GM19193 (cell line): ENCODE data around the gene NENF.

ENCODE experiments used
- POLR2A ChIP-seq: IDR thresholded peaks from 4 replicates; pipeline ENCODE4 v1.6.1; 2011; ENCODE audit not compliant: insufficient read depth, insufficient read length; ENCODE audit errors: extremely low read depth

NENF gene

GRCh38 chr1:212482637-212483441 lies 50.1 kb downstream of the NENF start:
- TF ChIP-seq POLR2A = no peak

DNA sequence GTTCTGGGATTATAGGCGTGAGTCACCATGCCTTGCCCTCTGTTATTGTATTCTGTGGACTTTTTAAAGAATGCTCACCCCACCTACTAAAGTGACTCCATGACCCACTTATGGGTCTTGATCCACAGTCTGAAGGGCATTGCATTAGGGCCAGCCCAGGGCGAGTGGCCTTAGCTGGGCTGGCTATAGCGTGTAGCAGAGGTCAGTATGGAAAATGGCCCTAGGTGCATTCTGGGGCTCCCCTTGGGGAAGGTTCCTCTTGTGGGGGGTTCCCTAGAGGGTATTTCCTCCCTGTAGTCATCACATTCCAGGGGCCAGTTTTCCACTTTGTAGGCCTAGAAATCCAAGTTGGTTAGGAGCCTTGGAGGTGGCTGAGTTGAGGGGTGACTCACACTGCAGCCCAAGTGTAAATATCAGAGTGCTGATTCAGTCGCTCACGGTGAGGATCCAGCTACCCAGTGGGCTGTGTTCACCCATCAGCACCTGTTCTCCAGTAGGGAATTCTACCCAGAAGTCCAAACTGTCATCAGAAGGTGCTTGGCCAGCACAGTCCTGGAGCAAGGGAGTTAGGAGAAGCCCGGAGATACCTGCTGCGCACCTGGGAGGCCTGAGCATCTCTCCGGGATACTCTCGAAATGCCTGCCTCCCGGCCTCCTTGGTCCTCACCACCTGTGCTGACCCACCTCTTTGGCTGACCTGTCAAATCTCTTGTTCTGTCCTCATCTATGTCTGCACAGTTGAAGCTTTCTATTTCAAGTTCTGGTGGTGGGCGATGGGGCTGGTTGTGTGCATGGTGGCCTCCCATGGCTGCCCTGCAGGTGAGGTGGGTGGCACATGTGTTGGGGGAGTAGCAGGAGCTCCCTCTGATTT lies 52.2 kb downstream of the NENF start:
- no peak for TF ChIP-seq POLR2A

GRCh38 chr1:212485571-212485912 lies 52.8 kb downstream of the NENF start:
- no peak for TF ChIP-seq POLR2A

- TF ChIP-seq POLR2A = no peak
Observed at GRCh38 chr1:212485913-212486618, 53.3 kb downstream of the NENF start.

DNA sequence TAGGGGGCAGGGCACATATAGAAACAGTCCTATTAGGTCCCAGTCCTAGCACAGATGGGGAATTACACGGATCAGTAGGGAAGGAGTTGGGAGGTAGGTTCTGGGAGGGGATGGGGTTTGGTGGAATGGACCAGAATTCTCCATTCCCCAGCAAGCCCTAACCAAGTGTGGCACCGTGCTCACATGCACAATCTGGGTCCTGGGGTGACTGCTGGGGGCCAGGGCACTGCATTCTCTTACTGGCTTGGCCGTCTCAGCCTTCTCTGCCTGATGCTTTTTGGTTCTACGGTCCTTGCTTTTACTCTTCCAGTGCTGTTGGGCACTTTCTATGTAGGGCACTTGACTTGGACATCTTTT lies 53.9 kb downstream of the NENF start:
- TF ChIP-seq POLR2A = no peak

GRCh38 chr1:212487286-212487685 lies 54.6 kb downstream of the NENF start:
- TF ChIP-seq POLR2A = no peak

DNA sequence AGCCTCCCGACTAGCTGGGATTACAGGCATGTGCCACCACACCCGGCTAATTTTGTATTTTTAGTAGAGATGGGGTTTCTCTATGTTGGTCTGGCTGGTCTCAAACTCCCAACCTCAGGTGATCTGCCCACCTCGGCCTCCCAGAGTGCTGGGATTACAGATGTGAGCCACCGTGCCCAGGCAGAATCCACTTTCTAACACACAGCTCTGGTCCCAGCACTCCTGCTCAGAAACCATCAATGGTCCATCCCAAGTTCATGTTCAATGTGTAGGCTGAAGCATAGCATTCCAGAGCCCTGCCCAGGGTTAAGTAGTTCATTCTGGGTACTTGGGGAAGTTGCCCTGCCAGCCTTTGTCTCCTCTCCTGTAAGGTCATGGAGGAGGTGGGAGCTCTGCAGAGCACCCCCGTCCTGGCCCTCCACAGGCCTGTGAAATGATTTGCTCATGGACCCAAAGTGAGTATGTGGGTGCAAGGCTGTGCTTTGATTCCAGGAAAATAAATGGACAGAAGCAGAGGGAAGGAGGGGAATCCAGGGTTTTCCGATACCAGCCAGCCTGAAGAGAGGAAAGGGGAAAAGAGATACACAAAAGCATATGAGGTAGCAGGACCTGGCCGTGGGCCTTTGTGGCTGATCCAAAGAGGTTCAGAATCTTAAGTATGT lies 55.2 kb downstream of the NENF start:
- TF ChIP-seq POLR2A = no peak

- TF ChIP-seq POLR2A = no peak
Observed at GRCh38 chr1:212488436-212489283, 55.9 kb downstream of the NENF start.

DNA sequence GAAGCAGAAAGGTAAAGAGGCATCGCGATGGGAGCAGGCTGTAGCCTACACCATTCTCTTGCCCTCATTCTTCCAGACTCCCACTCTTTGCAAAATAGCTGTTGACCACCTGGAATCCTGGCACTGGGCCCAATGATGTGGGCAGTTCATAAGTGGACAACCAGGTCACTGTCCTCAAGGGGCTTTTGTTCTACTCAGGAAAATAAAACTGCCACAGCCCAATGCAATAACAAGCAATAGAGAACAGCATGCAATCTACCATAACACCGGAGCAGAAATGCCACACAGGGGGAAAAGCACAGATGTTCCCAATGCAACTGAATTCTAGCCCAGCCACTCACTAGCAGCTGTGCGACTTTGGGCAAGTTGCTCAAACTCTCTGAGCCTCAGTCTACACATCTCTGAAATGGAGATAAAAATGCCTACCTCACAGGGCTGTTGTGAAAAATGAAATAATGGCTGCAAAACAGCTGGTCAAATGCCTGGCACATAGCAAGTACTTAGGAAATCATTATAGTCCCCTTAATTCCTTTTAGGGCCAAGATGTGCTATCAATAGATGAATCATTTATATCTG lies 56.7 kb downstream of the NENF start:
- no peak for TF ChIP-seq POLR2A

DNA sequence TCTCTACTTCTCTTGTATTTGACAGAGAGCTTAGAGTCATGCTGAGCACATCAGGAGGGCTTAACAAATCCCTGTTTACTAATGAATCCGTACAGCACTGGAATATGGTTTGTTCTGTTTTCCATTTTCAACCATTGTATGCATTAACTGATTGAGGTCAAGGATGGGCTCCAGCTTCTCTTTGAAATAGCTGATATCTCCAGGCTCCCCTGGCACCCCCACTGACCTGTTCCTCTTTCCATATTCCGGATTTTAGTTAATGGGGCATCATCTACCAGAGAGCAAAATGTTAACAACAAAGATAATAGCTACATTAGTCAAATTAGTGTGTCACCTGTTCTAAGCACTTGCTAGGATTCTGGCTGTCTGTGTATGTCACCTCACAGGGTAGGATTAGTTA lies 57.6 kb downstream of the NENF start:
- no peak for TF ChIP-seq POLR2A

GRCh38 chr1:212491454-212491853 lies 58.7 kb downstream of the NENF start:
- TF ChIP-seq POLR2A = no peak
